HG02943 (cell line): Measurements from ENCODE around the gene PDK2.
"Not testable (repeated sequence)": the region's sequence is repeated elsewhere in the genome, so short reads cannot be mapped to it uniquely, and the experiment has no call there.

ENCODE experiments used
- ATAC-seq: cut with Tn5 transposase; IDR thresholded peaks from one replicate; pipeline ENCODE4 v1.9.1; 2021; ENCODE audit warnings: mild to moderate bottlenecking, low read depth, moderate library complexity; ENCODE audit not compliant: unreplicated experiment

PDK2 gene

GRCh38 chr17:50057521-50057991 lies 37.6 kb upstream of the PDK2 start:
- ATAC-seq = no peak

DNA sequence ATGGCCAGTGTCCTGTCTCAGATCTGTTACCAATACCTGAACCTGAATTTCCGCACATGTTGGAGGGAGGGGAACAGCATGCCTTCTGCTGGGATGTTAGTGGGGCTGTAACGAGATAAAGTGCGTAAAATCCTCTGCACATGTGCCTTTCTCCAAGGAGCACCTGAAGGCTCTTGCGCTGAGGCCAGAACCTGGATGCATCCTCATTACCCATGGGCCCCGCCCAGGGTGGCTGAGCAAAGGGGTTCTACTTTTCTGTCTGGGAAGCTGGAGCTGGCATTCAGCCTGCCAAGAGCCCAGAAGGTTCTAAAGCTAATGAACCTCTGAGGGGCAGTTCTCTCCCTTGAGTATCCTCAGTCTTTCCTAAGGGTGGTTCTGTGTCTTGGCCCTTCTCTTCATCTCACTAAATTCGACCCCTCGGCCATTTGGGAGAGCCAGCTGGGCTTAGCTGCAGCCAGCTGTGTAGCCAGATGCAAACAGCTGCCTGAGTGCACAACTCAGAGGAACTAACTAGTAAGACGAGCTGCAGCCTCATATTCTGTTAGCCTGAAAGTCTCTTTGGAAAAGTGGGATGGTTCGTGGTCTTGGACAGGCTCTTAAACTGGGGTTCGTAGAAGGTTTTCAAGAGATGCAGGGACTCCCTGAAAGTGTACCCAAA lies 36.7 kb upstream of the PDK2 start:
- ATAC-seq = no peak

GRCh38 chr17:50059256-50059655 lies 35.9 kb upstream of the PDK2 start:
- no peak for ATAC-seq

- no peak for ATAC-seq
These were observed 35.3 kb upstream of the PDK2 start for GRCh38 chr17:50059759-50060273.

GRCh38 chr17:50060951-50061712 lies 34.0 kb upstream of the PDK2 start:
- no peak for ATAC-seq

DNA sequence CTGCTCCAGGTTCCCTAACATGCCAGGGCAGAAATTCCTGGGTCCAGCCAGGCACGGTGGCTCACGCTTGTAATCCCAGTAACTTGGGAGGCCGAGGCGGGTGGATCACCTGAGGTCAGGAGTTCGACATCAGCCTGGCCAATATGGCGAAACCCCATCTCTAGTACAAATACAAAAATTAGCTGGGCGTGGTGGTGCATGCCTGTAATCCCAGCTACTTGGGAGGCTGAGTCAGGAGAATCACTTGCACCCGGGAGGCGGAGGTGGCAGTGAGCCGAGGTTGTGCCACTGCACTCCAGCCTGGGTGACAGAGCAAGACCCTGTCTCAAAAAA lies 33.5 kb upstream of the PDK2 start:
- ATAC-seq = not testable (repeated sequence)

DNA sequence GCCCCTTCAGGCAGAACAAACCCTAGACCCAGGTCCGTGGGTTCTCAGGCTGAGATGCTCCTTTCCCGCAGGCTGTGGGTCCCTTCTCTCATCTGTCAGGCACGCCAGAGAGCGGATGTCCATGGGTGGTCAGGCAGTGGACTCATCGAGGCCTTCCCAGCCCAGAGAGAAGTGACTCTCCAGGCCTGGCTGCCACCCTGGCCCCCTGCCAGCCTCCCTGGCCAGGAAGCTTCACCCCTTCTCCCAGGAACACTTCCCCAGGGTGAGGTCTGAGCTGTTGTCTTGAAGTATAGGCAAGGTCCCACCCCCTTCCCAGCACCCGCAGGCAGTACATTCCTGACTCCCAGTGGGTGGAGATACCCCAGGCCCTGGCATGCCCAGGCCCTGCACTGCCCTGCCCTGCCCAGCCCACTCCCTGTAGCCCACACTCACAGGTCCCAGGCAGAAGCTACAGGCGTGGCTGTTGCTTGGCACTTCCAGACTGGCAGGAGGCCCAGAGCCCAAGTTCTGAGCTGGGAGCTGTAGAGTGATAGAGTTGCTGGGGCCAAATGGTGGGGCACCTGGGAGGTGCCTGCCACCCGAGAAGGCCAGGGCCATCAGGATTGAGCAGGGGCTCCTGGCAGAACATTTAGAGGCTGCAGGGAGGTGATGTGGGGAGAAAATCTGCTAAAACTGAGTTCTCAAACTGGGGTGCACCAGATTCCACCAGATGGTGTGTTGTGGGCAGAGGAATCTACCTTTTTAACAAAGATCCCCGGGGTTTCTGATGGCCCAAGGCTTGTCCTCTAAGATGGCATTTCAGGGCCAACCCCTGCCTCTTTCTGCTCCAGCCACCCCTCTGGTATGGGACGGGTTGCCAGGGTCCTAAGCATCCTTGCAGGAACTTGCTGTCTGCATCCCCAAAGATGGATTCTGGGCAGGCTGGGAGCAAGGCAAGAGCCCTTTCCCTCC lies 32.6 kb upstream of the PDK2 start:
- ATAC-seq = no peak

DNA sequence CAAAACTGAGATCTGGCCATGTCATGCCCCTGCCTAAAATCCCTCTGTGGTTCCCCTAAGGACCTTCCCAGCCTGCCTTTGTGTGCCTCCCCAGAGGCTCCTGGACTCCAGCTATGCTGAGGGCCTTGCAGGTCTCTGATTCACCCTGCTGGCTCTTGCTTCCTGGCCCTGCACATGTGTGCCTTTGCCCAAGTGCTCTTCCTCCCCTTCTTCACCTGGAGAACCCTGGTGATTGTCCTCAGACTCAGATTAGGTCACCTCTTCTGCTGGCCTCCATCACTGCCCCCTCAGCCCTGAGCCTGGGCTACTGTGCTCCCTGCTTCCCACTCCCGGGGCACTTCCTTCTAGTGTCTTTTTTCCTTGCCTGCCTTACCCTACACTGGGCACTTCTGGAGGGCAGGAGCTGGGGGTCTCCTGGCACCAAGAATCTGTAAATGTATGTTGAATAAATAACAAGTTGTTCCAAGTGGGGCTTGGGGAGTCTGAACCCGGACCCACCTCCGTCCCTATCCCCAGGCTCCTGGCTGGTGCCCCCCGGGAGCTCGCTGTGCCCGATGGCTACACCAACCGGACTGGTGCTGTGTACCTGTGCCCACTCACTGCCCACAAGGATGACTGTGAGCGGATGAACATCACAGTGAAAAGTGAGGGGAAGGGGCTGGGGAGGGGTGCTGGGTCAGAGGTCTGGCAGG lies 31.4 kb upstream of the PDK2 start:
- ATAC-seq = no peak

DNA sequence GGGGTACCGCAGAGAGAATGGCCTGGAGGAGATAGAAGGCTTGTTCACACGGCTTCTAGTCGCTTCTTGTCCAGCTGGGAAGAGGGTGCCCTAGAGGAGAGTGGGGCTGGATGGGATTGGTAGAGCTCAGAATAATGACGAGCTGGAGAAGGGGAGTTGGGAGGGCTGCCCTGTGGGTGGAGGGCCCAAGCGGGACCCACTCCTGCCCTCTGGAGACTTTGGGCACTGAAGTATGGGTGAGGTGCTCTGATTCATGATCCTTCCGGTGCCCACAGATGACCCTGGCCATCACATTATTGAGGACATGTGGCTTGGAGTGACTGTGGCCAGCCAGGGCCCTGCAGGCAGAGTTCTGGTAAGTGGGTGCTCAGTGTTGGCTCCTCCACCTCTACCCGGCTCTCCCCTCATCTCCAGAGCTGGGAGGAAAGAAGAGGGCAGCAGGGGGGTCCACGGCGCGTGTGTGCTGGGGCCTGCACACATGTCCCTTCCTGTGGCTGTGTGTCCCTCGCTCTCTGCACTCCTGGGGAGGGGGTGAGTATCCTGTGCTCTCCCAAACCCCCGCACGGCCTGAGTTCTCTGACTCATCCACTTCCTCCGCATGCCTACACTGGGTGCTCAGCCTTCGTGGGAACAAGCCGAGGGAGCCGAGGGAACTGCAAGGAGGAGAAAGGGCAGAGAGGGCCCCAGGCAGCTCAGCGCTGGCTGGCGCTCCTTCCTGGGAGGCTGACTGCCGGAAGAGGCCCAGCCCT lies 30.7 kb upstream of the PDK2 start:
- ATAC-seq = no peak

DNA sequence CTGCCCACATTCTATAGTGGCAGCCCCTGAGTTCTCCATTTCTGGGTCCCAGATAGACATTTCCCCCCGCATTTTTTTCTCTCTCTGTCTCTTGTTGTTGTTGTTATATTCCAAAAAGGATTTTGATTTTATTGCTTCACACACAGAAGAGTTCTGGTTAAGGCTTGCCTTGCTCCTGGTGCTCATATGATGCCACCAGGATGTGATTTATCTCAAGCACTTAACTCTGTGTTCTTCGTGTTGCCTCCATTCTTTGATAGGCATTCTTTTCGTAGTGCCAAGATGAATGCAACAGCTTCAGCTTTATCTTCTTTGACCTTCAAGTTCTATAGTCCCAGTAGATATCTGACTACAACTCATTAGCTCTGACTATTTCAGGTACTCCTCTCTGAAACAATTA lies 30.1 kb upstream of the PDK2 start:
- ATAC-seq = no peak

DNA sequence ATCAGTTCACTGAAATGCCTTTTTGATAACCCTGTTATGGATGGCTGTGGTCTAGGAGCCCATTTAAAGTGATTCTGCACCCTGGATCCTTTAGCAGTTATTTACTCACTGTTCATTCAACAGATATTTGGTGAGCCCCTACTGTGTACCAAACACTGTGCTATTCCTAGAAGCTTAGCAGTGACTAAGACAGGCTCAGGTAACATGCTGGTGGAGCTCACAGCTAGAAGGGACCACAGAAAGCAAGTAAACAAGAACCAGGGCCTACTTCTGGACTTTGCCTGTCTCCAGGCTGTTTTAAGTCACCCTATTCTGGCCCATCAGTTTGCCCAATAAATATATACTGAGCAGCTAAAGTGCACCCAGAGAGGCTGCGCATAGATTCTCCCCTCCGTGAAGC lies 28.2 kb upstream of the PDK2 start:
- no peak for ATAC-seq

- ATAC-seq = no peak
These were observed 27.2 kb upstream of the PDK2 start for GRCh38 chr17:50067996-50068395.

DNA sequence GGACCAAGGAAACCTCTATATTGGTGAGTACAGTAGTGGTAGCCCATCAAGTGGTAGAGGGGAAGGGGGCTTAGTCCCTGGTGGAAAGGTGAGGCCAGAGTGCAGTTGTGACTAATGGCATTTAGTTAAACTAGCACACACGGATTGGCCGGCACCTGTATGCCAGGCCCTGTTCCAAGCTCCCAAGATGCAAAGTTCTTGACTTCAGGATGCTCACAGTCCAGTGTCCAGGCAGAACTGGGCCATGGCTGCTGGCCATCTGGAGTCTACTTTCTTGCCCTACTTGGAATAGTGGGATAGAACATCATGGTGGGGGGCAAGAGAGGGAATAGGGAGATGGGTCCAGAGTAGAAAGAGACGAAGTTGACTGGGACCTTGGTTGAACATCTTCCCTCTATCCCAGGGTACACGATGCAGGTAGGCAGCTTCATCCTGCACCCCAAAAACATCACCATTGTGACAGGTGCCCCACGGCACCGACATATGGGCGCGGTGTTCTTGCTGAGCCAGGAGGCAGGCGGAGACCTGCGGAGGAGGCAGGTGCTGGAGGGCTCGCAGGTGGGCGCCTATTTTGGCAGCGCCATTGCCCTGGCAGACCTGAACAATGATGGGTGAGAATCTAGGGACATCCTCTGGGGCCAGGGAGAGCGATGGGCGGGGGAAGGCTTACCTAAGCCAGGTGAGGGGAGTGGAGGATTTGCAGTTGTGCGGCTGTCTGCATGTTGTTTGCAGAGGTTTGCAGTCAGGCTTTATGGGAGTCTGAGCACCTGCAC lies 24.1 kb upstream of the PDK2 start:
- ATAC-seq = no peak

DNA sequence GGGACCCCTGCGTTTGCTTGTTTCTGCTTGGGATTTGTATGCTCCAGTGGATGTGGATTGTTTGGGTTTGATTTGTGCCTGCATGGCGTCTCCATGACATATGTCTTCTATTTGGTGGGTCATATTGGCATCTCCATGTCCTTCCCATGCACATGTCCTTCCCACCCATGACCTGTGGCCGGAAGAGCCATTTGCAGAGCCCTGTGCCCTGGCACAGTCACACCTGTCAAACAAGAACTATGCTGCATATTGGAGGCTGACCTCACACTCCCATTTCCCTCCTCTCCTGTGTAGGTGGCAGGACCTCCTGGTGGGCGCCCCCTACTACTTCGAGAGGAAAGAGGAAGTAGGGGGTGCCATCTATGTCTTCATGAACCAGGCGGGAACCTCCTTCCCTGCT lies 23.5 kb upstream of the PDK2 start:
- ATAC-seq = no peak

DNA sequence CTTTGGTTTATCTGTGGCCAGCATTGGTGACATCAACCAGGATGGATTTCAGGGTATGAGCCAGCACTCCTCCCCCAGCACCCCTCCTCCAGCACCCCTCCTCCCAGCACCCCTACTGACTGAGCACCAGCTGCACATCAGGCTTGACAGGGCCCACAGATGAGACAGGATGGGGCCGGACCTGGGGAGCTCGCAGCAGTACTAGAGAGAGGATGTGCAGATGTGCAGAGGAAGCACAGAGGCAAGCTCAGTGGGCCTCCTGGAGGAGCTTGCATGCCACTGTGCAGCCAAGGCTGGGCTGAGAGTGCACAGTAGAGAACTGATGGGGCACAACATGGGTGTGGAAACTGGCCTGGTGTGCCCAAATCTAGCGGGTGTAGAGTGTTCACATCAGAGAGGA lies 23.0 kb upstream of the PDK2 start:
- ATAC-seq = no peak

DNA sequence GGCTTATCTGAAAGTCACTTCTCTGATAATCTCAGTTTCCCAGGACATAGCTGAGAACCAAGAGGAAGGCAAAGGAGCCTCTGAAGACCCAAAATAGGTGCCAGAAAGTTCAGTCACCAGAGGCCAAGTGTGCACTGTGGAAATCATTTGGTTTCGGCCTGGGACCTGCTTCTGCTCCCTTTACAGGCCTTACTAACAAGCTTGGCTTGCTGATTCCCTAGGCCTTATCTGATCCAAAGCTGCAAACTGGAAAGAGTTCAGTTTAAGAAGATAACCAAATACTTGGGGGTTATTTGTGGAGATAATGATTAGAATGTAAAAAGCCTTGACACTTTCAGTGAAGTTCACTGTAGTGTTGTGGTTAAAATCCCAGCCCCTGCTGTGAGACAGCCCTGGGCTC lies 22.2 kb upstream of the PDK2 start:
- no peak for ATAC-seq

GRCh38 chr17:50074227-50074626 lies 20.9 kb upstream of the PDK2 start:
- ATAC-seq = no peak

DNA sequence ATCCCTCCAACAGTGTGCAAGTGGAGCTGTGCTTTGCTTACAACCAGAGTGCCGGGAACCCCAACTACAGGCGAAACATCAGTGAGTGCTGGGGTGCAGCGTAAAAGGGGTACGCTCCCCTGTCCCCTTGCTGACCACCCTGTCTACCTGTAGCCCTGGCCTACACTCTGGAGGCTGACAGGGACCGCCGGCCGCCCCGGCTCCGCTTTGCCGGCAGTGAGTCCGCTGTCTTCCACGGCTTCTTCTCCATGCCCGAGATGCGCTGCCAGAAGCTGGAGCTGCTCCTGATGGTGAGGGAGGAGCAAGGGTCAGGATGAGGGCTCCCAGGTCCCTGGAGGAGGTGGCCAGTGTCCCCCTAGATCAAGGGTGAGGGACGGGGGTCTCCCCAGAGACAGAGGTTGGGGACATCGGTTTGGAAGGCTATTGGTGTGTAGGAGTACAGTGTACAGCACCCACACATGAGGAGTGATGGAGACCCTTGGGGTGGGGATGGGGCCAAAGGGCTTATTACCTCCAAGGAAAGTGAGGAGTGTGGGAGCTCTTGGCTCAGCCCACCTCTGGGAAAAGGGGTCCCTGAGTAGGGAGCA lies 19.6 kb upstream of the PDK2 start:
- ATAC-seq = no peak

DNA sequence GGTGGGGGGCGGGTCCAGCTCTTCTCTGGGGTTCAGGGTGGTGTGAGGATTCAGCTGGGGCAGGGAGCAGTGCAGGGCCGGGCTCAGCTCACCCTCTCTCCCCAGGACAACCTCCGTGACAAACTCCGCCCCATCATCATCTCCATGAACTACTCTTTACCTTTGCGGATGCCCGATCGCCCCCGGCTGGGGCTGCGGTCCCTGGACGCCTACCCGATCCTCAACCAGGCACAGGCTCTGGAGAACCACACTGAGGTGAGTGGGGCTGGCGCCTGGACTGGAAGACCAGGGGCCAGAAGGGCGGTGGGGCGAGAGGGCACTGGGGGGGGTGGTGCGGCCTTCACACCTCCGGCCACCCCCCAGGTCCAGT lies 18.9 kb upstream of the PDK2 start:
- no peak for ATAC-seq
